ENCODE measurements around the gene DENND1A.

Gene DENND1A

DNA sequence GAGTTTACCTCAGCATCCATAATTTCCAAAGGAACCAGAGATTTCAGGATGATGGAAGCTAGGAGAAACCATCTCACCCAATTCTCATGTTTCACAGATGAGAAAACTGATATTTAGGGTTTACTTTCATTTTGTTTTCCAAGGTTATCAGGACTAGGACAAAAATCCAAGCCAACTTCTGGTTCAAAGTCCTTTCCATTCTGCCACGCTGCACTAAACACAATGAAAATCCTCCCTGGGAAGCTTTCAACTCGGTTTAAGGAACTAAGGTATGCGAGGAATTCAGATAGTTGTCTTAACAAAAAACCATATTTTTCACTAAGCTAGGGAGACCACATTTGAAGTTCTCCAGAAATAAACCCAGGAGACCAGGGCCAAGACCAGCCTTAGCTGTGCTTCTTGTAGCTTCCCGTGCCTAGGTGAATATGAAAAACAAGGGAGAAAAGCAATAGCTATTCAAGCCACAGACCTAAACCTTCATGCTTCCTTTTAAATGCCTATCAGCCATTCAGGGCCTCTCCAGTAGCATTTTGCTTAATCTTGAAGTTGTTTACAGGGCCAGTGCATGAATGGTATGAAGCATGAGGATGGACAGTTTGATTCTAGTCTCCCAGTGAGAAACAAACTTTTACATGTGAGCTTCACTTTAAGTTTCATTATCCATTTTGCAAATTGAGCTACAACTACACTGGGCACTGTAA is 167.9 kb downstream of the DENND1A start:
- TF ChIP-seq, protein P1, sequence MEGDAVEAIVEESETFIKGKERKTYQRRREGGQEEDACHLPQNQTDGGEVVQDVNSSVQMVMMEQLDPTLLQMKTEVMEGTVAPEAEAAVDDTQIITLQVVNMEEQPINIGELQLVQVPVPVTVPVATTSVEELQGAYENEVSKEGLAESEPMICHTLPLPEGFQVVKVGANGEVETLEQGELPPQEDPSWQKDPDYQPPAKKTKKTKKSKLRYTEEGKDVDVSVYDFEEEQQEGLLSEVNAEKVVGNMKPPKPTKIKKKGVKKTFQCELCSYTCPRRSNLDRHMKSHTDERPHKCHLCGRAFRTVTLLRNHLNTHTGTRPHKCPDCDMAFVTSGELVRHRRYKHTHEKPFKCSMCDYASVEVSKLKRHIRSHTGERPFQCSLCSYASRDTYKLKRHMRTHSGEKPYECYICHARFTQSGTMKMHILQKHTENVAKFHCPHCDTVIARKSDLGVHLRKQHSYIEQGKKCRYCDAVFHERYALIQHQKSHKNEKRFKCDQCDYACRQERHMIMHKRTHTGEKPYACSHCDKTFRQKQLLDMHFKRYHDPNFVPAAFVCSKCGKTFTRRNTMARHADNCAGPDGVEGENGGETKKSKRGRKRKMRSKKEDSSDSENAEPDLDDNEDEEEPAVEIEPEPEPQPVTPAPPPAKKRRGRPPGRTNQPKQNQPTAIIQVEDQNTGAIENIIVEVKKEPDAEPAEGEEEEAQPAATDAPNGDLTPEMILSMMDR (IDR thresholded peaks at IDR 0.05; ENCODE audit: low read depth, low read length), result no peak
- H3K4me3 ChIP-seq (ENCODE audit: low read depth, low read length), result no peak overlapping the region

DNA sequence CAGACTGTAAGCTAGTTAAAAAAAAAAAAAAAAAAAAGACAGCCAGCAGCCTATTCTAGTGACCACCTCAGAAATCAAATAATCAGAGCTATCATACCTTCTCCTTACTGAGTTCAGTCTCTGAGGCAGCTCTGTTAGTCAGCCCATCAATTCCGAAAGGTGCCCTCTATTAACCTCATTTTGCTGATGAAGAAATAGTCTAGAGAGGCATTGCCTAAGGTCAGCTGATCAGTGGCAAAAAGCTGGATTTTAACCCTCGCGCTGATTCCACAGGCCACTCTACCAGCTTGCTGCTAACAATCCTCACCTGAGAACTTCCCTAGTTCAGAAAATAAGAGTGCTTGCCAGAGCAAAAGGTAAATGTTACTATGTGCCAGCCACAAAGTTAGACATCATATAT is 172.0 kb downstream of the DENND1A start:
- TF ChIP-seq, protein P1 (IDR thresholded peaks at IDR 0.05; ENCODE audit: low read depth, low read length), result no peak
- H3K4me3 ChIP-seq (ENCODE audit: low read depth, low read length), result no peak overlapping the region

DNA sequence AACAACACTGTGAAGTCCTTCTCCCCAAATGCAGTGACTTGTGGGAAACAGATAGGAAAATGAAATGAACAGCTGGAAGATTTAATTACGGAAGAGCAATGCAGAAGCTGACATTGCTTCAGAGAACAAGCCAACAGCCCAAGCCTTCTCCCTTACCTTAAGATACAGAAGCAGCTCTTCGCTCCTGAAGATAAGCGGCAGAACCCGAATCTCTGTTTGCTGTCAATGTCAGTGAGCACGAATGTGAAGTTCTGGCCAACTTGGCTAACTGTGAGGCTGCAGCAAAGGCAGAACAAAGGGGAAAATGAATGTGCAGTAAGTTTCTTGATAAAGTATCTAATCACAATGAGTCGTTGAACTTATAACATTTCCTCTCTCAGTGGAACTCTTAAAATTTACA is 172.4 kb downstream of the DENND1A start:
- TF ChIP-seq, protein P1 (IDR thresholded peaks at IDR 0.05; ENCODE audit: low read depth, low read length), result no peak
- no peak overlapping the region for H3K4me3 ChIP-seq (ENCODE audit: low read depth, low read length)

DNA sequence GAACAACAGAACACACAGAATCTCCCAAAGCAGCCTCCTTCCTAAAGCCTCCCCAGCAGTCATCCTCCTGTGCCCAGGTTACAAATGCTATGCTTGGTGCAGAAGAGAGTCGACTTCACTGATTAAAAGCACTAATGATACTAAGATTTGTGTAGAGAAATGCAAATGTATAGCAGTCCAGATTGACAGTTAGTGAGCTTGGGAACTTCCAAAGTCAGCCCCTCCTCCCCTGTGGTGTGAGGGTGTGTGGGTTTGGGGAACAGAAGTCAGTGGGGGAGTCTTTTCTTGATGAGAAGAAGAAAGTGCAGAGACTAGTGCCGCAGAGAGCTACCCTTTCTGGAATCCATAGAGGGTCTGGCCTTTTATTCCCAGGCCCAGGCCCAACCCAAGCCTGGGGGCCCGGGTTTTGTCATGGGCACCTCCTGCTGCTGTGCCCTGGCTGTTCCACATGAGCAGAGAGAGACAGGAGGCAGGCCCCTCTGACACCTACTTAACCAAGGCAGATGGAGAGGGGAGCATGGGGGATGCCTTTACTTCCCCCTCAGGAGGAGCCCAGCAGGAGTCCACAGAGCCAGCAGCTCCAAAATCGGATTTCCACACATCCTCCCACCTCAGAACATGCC is 173.3 kb downstream of the DENND1A start:
- TF ChIP-seq, protein P1 (IDR thresholded peaks at IDR 0.05; ENCODE audit: low read depth, low read length), result no peak
- H3K4me3 ChIP-seq (ENCODE audit: low read depth, low read length), result no peak overlapping the region

DNA sequence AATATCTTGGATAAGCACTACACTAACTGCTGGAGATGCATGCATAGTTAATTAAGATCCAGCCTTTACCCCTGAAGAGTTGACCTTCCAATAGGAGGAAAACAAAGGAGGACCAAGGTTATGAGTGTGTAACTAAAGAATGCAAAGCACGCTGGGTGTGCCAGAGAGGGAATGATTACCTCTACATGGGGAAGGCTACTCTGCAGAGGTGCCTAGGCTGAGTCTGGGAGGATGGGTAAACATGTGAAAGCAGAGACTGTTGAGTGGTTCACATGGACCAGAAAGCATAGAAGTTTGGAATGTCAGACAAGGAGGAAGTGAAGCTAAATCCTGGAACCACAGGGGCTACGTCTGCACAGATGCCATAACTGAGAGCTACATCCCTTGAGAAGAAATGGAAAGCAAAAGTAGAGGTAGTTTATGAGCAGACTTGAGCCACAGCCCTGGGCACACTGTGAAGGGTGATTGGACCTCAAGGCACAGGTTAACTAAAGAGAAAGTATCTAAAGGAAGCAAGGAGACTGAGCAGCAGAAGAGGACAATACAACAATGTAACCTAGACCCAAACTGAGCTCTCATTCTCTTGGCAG is 176.2 kb downstream of the DENND1A start:
- H3K4me3 ChIP-seq (ENCODE audit: low read depth, low read length), result no peak overlapping the region
- TF ChIP-seq, protein P1 (IDR thresholded peaks at IDR 0.05; ENCODE audit: low read depth, low read length), result no peak

DNA sequence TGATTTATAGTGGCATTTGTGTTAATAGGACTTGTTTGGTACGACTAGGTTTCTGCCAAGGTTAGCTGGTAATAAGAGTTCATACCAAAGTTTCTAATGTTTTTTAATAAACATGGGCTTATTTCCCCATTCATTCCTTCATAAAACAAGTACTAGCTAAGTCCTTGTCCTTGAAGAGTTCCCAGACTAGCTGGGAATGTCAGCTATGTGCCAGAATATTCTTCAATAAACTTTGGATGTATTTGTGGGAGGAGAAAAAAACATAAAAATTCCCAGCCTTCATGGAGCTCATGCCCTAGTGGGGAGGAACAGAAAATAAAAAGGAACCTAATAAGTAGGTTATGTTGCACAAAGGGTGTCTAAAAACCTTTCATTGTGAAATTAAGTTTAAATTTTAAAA is 176.9 kb downstream of the DENND1A start:
- TF ChIP-seq, protein P1 (IDR thresholded peaks at IDR 0.05; ENCODE audit: low read depth, low read length), result no peak
- no peak overlapping the region for H3K4me3 ChIP-seq (ENCODE audit: low read depth, low read length)

DNA sequence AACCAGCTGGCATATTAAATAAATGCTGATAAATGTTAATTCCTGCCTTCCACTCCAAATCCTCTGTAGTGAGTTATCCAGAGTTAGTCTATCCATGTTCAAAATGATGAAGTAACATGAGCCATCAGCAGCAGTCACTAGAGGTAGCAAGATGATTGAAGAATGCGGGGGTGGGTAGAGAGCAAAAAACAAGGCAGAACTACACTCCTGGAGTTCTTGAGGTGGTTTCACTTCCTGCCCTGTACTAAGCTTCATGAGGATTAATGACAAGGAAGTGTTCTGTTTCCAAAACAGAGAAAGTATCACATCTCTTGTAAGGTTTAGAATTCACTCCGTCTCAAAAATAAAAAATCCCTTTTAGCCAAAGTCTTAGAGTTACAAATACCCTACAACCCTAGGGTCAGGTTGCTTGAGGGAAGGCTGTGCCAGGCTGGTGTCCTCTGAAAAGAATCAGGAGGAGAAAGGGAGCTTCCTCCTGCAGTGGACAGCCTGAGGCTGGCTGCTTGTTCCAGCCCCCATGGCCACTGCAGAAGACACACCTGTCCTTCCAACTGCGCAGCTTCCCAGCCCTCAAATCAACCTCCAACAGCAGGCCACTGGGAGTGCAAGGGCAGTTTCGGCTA is 180.2 kb downstream of the DENND1A start:
- H3K4me3 ChIP-seq (ENCODE audit: low read depth, low read length), result no peak overlapping the region
- TF ChIP-seq, protein P1 (IDR thresholded peaks at IDR 0.05; ENCODE audit: low read depth, low read length), result no peak
